K562 (cell line): Measurements from ENCODE around the gene IL27RA. TPM values are rescaled to one million over a fixed set of nuclear protein-coding genes. Genes with fewer than 3 reads are reported as not detected.
A peak's percentile ranks its signal among the peaks of the same experiment; 100 is the strongest.

Experiments
- CAMTA2 ChIP-seq: fragments of 250-450 bp; sonication (Bioruptor Pico); conservative IDR thresholded peaks from 2 replicates; pipeline ENCODE4 v1.5.1; 2022
- CBX1 ChIP-seq: sonication (generic); IDR thresholded peaks from 2 replicates; pipeline ENCODE4 v1.6.1; 2016; ENCODE audit warnings: antibody characterized with exemption, low read depth, mild to moderate bottlenecking
- ELF1 ChIP-seq: fragments of 200-800 bp; sonication (Bioruptor generic); IDR thresholded peaks from 2 replicates; pipeline ENCODE4 v1.6.1; 2016; ENCODE audit warnings: missing genetic modification characterization, missing compliant biosample characterization
- GATAD2B ChIP-seq: fragments of 450-650 bp; IDR thresholded peaks from 2 replicates; pipeline ENCODE4 v1.6.1; 2017; ENCODE audit warnings: mild to moderate bottlenecking, borderline replicate concordance
- HMBOX1 ChIP-seq: sonication (generic); IDR thresholded peaks from 2 replicates; pipeline ENCODE4 v1.6.1; 2016
- KLF6 ChIP-seq: fragments of 250-450 bp; sonication (Bioruptor Pico); IDR thresholded peaks from 2 replicates; pipeline ENCODE4 v1.4.0; 2020; ENCODE audit warnings: mild to moderate bottlenecking, moderate library complexity, borderline replicate concordance
- NCOA4 ChIP-seq: fragments of 450-650 bp; IDR thresholded peaks from 2 replicates; pipeline ENCODE4 v1.6.1; 2018; ENCODE audit warnings: mild to moderate bottlenecking; ENCODE audit not compliant: partially characterized antibody
- NR0B1 ChIP-seq: fragments of 450-650 bp; IDR thresholded peaks from one replicate; pipeline ENCODE4 v1.6.1; 2018; ENCODE audit warnings: mild to moderate bottlenecking, moderate library complexity; ENCODE audit not compliant: partially characterized antibody
- RBM15 ChIP-seq: fragments of 200-400 bp; formaldehyde crosslinking; IDR thresholded peaks from 2 replicates; pipeline ENCODE4 v1.6.1; 2018; ENCODE audit warnings: mild to moderate bottlenecking, low read length, moderate library complexity; ENCODE audit not compliant: insufficient read depth
- RNF2 ChIP-seq: sonication (generic); IDR thresholded peaks from 2 replicates; pipeline ENCODE4 v1.6.1; 2016
- SIN3B ChIP-seq: fragments of 450-650 bp; IDR thresholded peaks from 2 replicates; pipeline ENCODE4 v1.6.1; 2017; ENCODE audit warnings: low read depth, mild to moderate bottlenecking, moderate library complexity
- SMC3 ChIP-seq: conservative IDR thresholded peaks from 2 replicates; pipeline ENCODE4 v1.6.1; 2011; ENCODE audit warnings: low read depth, low read length, improper control_type of control experiment; ENCODE audit not compliant: insufficient read depth
- ZNF165 ChIP-seq: fragments of 250-450 bp; sonication (Bioruptor Pico); IDR thresholded peaks from 2 replicates; pipeline ENCODE4 v1.4.0; 2020; ENCODE audit warnings: borderline replicate concordance
- ZNF280B ChIP-seq: fragments of 250-450 bp; sonication (Bioruptor Pico); IDR thresholded peaks from 2 replicates; pipeline ENCODE4 v1.5.1; 2021; ENCODE audit warnings: mild to moderate bottlenecking
- ZNF512 ChIP-seq: IDR thresholded peaks from 2 replicates; pipeline ENCODE4 v1.6.1; 2016; ENCODE audit warnings: missing genetic modification characterization, missing compliant biosample characterization
- ZNF695 ChIP-seq: fragments of 450-650 bp; formaldehyde crosslinking; IDR thresholded peaks from 2 replicates; pipeline ENCODE4 v1.4.0; 2020; ENCODE audit warnings: mild to moderate bottlenecking, moderate library complexity
- polyA plus RNA-seq, 8 experiments: library from polyadenylated mRNA; depleted of rRNA in 4 of 8; stranded (reverse) in 5 of 8; unstranded in 3 of 8; fragments of >200 nt; fragmentation: Nextera tagmentation in 2 of 8; fragmentation: Illumina TruSeq in 1 of 8; extraction: Ambion mirVana in 2 of 8; extraction: Trizol in 1 of 8; gene quantifications; 2 replicates each; pipeline versions ENCODE4 v1.2.1 to v1.2.3, GENCODE V29; 2011 to 2014; ENCODE audit warnings: inconsistent platforms in 1 of 8, missing spikeins in 1 of 8
- total RNA-seq, 7 experiments: library from RNA; depleted of rRNA in 6 of 7; stranded (reverse); fragments of >200 nt in 6 of 7; fragmentation: Illumina TruSeq in 2 of 7; extraction: Trizol in 2 of 7; gene quantifications; 2 replicates each; pipeline versions ENCODE4 v1.2.1 to v1.2.3, GENCODE V29; 2011 to 2021; ENCODE audit warnings: low replicate concordance in 1 of 7
- TF ChIP-seq, protein P1 (sequence below): IDR thresholded peaks from 2 replicates; pipeline ENCODE4 v1.6.1; 2014; ENCODE audit warnings: antibody characterized with exemption

IL27RA gene
- total and polyA plus RNA-seq, 9 of the 15 experiments (the other 6 are each of a cell fraction or from before 2014, with no cell fraction given) = 1.9 to 15.9 (median 12.0) TPM

GRCh38 chr19:14005349-14006084 is 26.0 kb upstream of the IL27RA start (continued):
- TF ChIP-seq ZNF280B (no peak), HMBOX1 (no peak), NR0B1 (no peak), ZNF512 (tag) (no peak), ELF1 (no peak; the same call in 1 of the 2 replicates), SMC3 (no peak), GATAD2B (no peak), CAMTA2 (CRISPR knock-in tag) (no peak), ZNF165 (CRISPR knock-in tag) (no peak), CBX1 (peak; percentile 100), KLF6 (CRISPR knock-in tag) (no peak), RNF2 (no peak), ZNF695 (CRISPR knock-in tag) (no peak), SIN3B (no peak), NCOA4 (peak; percentile 93), RBM15 (no peak)
- TF ChIP-seq, protein P1, sequence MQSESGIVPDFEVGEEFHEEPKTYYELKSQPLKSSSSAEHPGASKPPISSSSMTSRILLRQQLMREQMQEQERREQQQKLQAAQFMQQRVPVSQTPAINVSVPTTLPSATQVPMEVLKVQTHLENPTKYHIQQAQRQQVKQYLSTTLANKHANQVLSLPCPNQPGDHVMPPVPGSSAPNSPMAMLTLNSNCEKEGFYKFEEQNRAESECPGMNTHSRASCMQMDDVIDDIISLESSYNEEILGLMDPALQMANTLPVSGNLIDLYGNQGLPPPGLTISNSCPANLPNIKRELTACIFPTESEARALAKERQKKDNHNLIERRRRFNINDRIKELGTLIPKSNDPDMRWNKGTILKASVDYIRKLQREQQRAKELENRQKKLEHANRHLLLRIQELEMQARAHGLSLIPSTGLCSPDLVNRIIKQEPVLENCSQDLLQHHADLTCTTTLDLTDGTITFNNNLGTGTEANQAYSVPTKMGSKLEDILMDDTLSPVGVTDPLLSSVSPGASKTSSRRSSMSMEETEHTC = no peak
